ENCODE data around the gene GPR148.

DNA sequence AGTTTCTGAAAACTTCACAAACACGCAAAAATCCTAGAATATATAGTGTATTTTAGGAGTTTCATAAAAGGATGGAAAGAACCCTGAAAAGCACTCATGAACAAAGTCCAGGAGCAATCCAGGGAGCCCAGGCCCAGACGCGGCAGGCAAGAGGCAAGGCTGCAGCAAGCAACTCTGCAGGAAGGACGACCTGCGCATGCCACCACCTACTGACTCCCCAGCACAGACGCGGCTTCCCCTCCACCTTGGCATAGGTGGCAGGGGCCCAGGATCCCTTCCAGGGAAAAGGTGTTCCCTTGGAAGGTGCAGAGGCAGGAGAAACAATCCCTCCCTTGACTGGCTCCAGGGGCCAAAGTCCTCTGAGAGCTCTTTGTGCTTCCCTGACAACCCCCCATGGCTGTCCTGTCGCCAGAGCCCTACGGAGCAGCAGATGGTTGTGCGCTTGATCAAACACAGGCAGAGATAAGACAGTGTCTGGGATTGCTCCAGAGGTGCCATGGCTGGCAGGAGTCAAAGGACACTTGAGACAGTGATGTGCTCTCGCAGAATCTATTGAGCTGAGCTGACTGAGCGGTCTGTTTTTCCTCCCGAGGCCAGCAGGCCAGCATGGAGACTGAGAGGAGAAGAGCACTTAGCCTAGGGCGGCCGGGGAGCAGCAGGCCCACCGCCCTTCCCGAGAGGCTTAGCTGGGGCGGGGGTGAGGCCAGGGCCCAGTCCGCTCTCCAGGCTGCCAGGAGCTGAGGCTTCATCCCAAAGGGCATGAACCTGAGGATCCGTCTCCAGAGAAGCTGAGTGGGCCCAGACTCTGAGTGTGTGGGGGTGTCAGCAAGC, 15.6 kb downstream of the GPR148 start:
- no peak for TF ChIP-seq CTCF (IDR thresholded peaks at IDR 0.05; ENCODE audit: poor library complexity)
- no peak for TF ChIP-seq EZH2 (IDR thresholded peaks at IDR 0.05; ENCODE audit: borderline replicate concordance)
- no peak for TF ChIP-seq EZH2phosphoT487 (IDR thresholded peaks at IDR 0.05; ENCODE audit: low read depth, severe bottlenecking, unreplicated experiment)

All from hepatocyte (in vitro differentiated cells).